K562 (cell line): ENCODE data around the gene RAI1. TPM values are rescaled to one million over a fixed set of nuclear protein-coding genes. Genes with fewer than 3 reads are reported as not detected.

ENCODE experiments used
- ATAC-seq: fragments of 200-7000 bp; cut with Tn5 transposase; 3 replicates; pipeline ENCODE4 v1.9.1; 2020; ENCODE audit warnings: moderate library complexity
- BruUV-seq: library from RNA; stranded (reverse); fragments of 400-500 nt; replicated peaks from 2 replicates; lab custom pipeline; 2021; lab: Mats Ljungman, UMichigan
- CTCF ChIA-PET: fragments of 300-600 bp; formaldehyde crosslinking; extraction: SDS; loops from one replicate; lab custom pipeline; 2021; ENCODE audit warnings: low intra/inter-chr PET ratio; lab: Yijun Ruan, JAX
- POLR2A ChIA-PET: fragments of 300-600, 350-650 bp; sonication (Branson Sonifier 250); formaldehyde crosslinking; extraction: SDS; loops from one replicate; lab custom pipeline; 2021; ENCODE audit warnings: antibody characterized with exemption, inconsistent platforms; lab: Yijun Ruan, JAX
- DNase-seq, 4 experiments: peaks; one replicate each; pipeline versions ENCODE4 v3.0.0 to v3.0.0-alpha.2; 2011 to 2018; ENCODE audit warnings: low spot score in 3 of 4, mixed read lengths in 3 of 4; ENCODE audit errors: extremely low read depth in 1 of 4
- FAIRE-seq: peaks from 2 replicates; lab custom pipeline; 2011; peaks lifted over from hg19 to GRCh38; lab: Jason Lieb, UNC
- H2AFZ ChIP-seq: 2 replicates; pipeline ENCODE4 v1.6.0; 2011; ENCODE audit warnings: low read depth, low read length, control low read depth, inconsistent platforms
- H3K27ac ChIP-seq: fragments of 200-600 bp; 3 replicates; pipeline ENCODE4 v1.8.0; 2011; ENCODE audit warnings: low read depth, mild to moderate bottlenecking, control low read depth, inconsistent platforms, low read length, moderate library complexity, mixed read lengths; ENCODE audit errors: extremely low read depth
- H3K27me3 ChIP-seq, 2 experiments: fragments of 300-600 bp in 1 of 2; 2 replicates in 1 of 2; 3 replicates in 1 of 2; pipeline versions ENCODE4 v1.6.0 to v1.8.0; 2011; ENCODE audit warnings: inconsistent platforms in 2 of 2, low read length in 2 of 2, mild to moderate bottlenecking in 1 of 2, mixed read lengths in 1 of 2, moderate library complexity in 1 of 2; ENCODE audit not compliant: control insufficient read depth in 2 of 2, insufficient read depth in 2 of 2
- H3K36me3 ChIP-seq: fragments of 300-600 bp; 3 replicates; pipeline ENCODE4 v1.8.0; 2011; ENCODE audit warnings: mild to moderate bottlenecking, low read length, inconsistent platforms; ENCODE audit not compliant: control insufficient read depth, insufficient read depth
- H3K4me1 ChIP-seq, 2 experiments: fragments of 200-600 bp in 1 of 2; replicated peaks in 1 of 2; 2 replicates in 1 of 2; 3 replicates in 1 of 2; pipeline versions ENCODE4 v1.5.1 to v1.8.0; 2011; ENCODE audit warnings: inconsistent platforms in 2 of 2, low read length in 2 of 2, mild to moderate bottlenecking in 1 of 2, mixed read lengths in 1 of 2, moderate library complexity in 1 of 2; ENCODE audit not compliant: control insufficient read depth in 2 of 2, insufficient read depth in 2 of 2
- H3K4me2 ChIP-seq: 2 replicates; pipeline ENCODE4 v1.6.1; 2011; ENCODE audit warnings: low read length, control low read depth, inconsistent platforms, mixed read lengths; ENCODE audit not compliant: insufficient read depth
- H3K4me3 ChIP-seq: fragments of 200-600 bp; sonication (generic), shearing (Covaris generic); 2 replicates; pipeline ENCODE4 v1.5.1; 2016; ENCODE audit warnings: control low read depth, inconsistent platforms
- H3K79me2 ChIP-seq: fragments of 200-600 bp; 3 replicates; pipeline ENCODE4 v1.8.0; 2011; ENCODE audit warnings: low read length, inconsistent platforms; ENCODE audit not compliant: control insufficient read depth, insufficient read depth
- H3K9ac ChIP-seq, 2 experiments: 2 replicates each; pipeline versions ENCODE4 v1.6.0 to v1.6.1; 2011; ENCODE audit warnings: low read depth in 2 of 2, low read length in 2 of 2, control low read depth in 1 of 2, inconsistent platforms in 1 of 2, mild to moderate bottlenecking in 1 of 2, mixed read lengths in 1 of 2; ENCODE audit not compliant: insufficient read depth in 1 of 2
- H3K9me1 ChIP-seq: one replicate; pipeline ENCODE4 v1.6.0; 2011; ENCODE audit warnings: inconsistent platforms, mild to moderate bottlenecking, low read length, moderate library complexity; ENCODE audit not compliant: control insufficient read depth, insufficient read depth
- H3K9me3 ChIP-seq: replicated peaks from 2 replicates; pipeline ENCODE4 v1.5.1; 2011; ENCODE audit warnings: low read depth, low read length, inconsistent platforms; ENCODE audit not compliant: control insufficient read depth, insufficient read depth
- H4K20me1 ChIP-seq: replicated peaks from 2 replicates; pipeline ENCODE4 v1.6.1; 2011; ENCODE audit warnings: low read length, inconsistent platforms, mixed read lengths; ENCODE audit not compliant: control insufficient read depth, insufficient read depth
- ATF1 ChIP-seq, 2 experiments: fragments of 450-650 bp in 1 of 2; IDR thresholded peaks; 2 replicates each; pipeline ENCODE4 v1.6.1; 2016; ENCODE audit warnings: missing compliant biosample characterization in 1 of 2, missing genetic modification characterization in 1 of 2
- C11orf30 ChIP-seq: fragments of 450-650 bp; IDR thresholded peaks from 2 replicates; pipeline ENCODE4 v1.6.1; 2016; ENCODE audit warnings: low read depth, mild to moderate bottlenecking
- HIVEP1 ChIP-seq: fragments of 250-450 bp; sonication (Bioruptor Pico); IDR thresholded peaks from 2 replicates; pipeline ENCODE4 v1.4.0; 2020; ENCODE audit warnings: mild to moderate bottlenecking
- MBD2 ChIP-seq: sonication (generic); IDR thresholded peaks from 2 replicates; pipeline ENCODE4 v1.6.1; 2016; ENCODE audit warnings: low read depth, borderline replicate concordance
- NFE2 ChIP-seq: IDR thresholded peaks from 2 replicates; pipeline ENCODE4 v1.6.1; 2014; ENCODE audit warnings: antibody characterized with exemption, low read depth
- POLR2AphosphoS5 ChIP-seq: IDR thresholded peaks from 2 replicates; pipeline ENCODE4 v1.6.1; 2011; ENCODE audit warnings: mild to moderate bottlenecking, low read depth, low read length, moderate library complexity; ENCODE audit not compliant: control insufficient read depth, insufficient read depth
- POLR2G ChIP-seq: fragments of 200-400 bp; formaldehyde crosslinking; IDR thresholded peaks from 2 replicates; pipeline ENCODE4 v1.6.1; 2017; ENCODE audit warnings: low read depth, mild to moderate bottlenecking, antibody characterized with exemption, low read length, moderate library complexity
- RFX7 ChIP-seq: fragments of 250-450 bp; sonication (Bioruptor Pico); IDR thresholded peaks from 2 replicates; pipeline ENCODE4 v1.5.1; 2021; ENCODE audit warnings: mild to moderate bottlenecking
- ZNF12 ChIP-seq: sonication (generic); formaldehyde crosslinking; IDR thresholded peaks from 2 replicates; pipeline ENCODE4 v1.4.0; 2020; ENCODE audit warnings: mild to moderate bottlenecking, missing genetic modification reagents
- ZNF146 ChIP-seq: IDR thresholded peaks from one replicate; pipeline ENCODE4 v1.6.1; 2018; ENCODE audit warnings: missing compliant biosample characterization; ENCODE audit not compliant: unreplicated experiment
- WGBS: fragments of 100-300 bp; shearing (Covaris generic); methylation state at CpG from one replicate; pipeline ENCODE4 v1.1.6; 2016; ENCODE audit warnings: low coverage, mixed read lengths; ENCODE audit not compliant: insufficient coverage; ENCODE audit errors: missing lambda C conversion rate; 5-methylcytosine and 5-hydroxymethylcytosine counted together
- in situ Hi-C: fragments of 300-500 bp; cut with MboI; formaldehyde crosslinking; loops from 4 replicates; pipeline ENCODE4 v1.15.0; 2018; ENCODE audit warnings: inconsistent platforms, mixed read lengths
- intact Hi-C: fragments of 100-400 bp; cut with micrococcal nuclease; formaldehyde crosslinking; loops from 2 replicates; pipeline ENCODE4 v1.14.2; 2022
- polyA plus RNA-seq, 8 experiments: library from polyadenylated mRNA; depleted of rRNA in 4 of 8; stranded (reverse) in 5 of 8; unstranded in 3 of 8; fragments of >200 nt; fragmentation: Nextera tagmentation in 2 of 8; fragmentation: Illumina TruSeq in 1 of 8; extraction: Ambion mirVana in 2 of 8; extraction: Trizol in 1 of 8; gene quantifications; 2 replicates each; pipeline versions ENCODE4 v1.2.1 to v1.2.3, GENCODE V29; 2011 to 2014; ENCODE audit warnings: inconsistent platforms in 1 of 8, missing spikeins in 1 of 8
- total RNA-seq, 7 experiments: library from RNA; depleted of rRNA in 6 of 7; stranded (reverse); fragments of >200 nt in 6 of 7; fragmentation: Illumina TruSeq in 2 of 7; extraction: Trizol in 2 of 7; gene quantifications; 2 replicates each; pipeline versions ENCODE4 v1.2.1 to v1.2.3, GENCODE V29; 2011 to 2021; ENCODE audit warnings: low replicate concordance in 1 of 7

The RAI1 gene
- total and polyA plus RNA-seq, 9 of the 15 experiments (the other 6 are each of a cell fraction or from before 2014, with no cell fraction given): 0.68 to 19.9 (median 5.5) TPM

- H3K4me3 ChIP-seq: no peak overlapping the region
- in situ Hi-C loops: loop anchor here (5.0 kb wide), 1 partner anchor 42 kb away; no protein-coding TSS in a partner anchor
- peaks cover 26 to 92% of the 10 kb centered on the region in 2 experiments for H3K4me1 ChIP-seq
- ChIA-PET CTCF (no interaction called here), POLR2A (interaction anchor here (0.9 to 1.9 kb wide), 4 partner anchors 9 to 223 kb away, joined by 3 to 8 read pairs (median 6); partner anchors contain the start of gene SREBF1)
- no peaks in the 10 kb centered on the region for H3K27me3 ChIP-seq
- H4K20me1 ChIP-seq: peaks cover 25% of the 10 kb centered on the region
- no peak for ATAC-seq
- no peak overlapping the region for H3K27ac ChIP-seq
- DNase-seq: no peak
- H2AFZ ChIP-seq: no peak overlapping the region
- WGBS: 61% methylated on average over 6 of the region's 8 CpGs
- H3K4me2 ChIP-seq: no peak overlapping the region
- peak; percentile 17; the same call in 1 of the 2 replicates for TF ChIP-seq NFE2
- TF ChIP-seq ATF1 (CRISPR knock-in tag; IDR thresholded peaks at IDR 0.05): no peak
- TF ChIP-seq ATF1 (tag; IDR thresholded peaks at IDR 0.05): no peak
- no peak for TF ChIP-seq POLR2AphosphoS5
- TF ChIP-seq MBD2: no peak
- 0 out of 2 replicates have a peak, but pooled peaks have one; percentile 6 for TF ChIP-seq POLR2G
- no peak for TF ChIP-seq RFX7
- no peak for TF ChIP-seq ZNF12
- no peak for TF ChIP-seq HIVEP1 (CRISPR knock-in tag)
- TF ChIP-seq ZNF146 (CRISPR knock-in tag): no peak
- TF ChIP-seq C11orf30: no peak
- intact Hi-C loops: no loop called here
- peaks cover 29% of the 10 kb centered on the region for H3K79me2 ChIP-seq
- peaks cover 4% of the 10 kb centered on the region for H3K9me1 ChIP-seq
- H3K9ac ChIP-seq: 0 out of 4 replicates have a peak overlapping the region, but pooled peaks of 1 of the 2 experiments have one; percentile 17
- peaks cover 96% of the 10 kb centered on the region; the same call in 2 of the 3 replicates for H3K36me3 ChIP-seq
- BruUV-seq: no TSS peak
- no peaks in the 10 kb centered on the region for H3K9me3 ChIP-seq
- no peak for FAIRE-seq
Measured at GRCh38 chr17:17815062-17815406, 133.8 kb downstream of the RAI1 start.
